Activated CD4-positive, alpha-beta T cell treated with anti-CD3 and anti-CD28 coated beads, Interleukin-2, amount 10 ng/mL, durations not matched to agents 24 days and 14 days (primary cell): Measurements from ENCODE around the gene NTSR2. TPM values are rescaled to one million over a fixed set of nuclear protein-coding genes. Genes with fewer than 3 reads are reported as not detected.
"Not testable (repeated sequence)": the region's sequence is repeated elsewhere in the genome, so short reads cannot be mapped to it uniquely, and the experiment has no call there.

ENCODE experiments used
- DNase-seq: peaks from one replicate; pipeline ENCODE4 v3.0.0; 2022
- H3K27ac Mint-ChIP-seq: one replicate; pipeline ENCODE4 v1.8.0; 2022; ENCODE audit warnings: mild to moderate bottlenecking, mixed read lengths
- H3K27me3 Mint-ChIP-seq: one replicate; pipeline ENCODE4 v1.8.0; 2022; ENCODE audit warnings: mixed read lengths
- H3K36me3 Mint-ChIP-seq: one replicate; pipeline ENCODE4 v1.8.0; 2022; ENCODE audit warnings: low read depth, mild to moderate bottlenecking, mixed read lengths
- H3K4me1 Mint-ChIP-seq: one replicate; pipeline ENCODE4 v1.8.0; 2021; ENCODE audit warnings: mixed read lengths
- H3K4me3 Mint-ChIP-seq: one replicate; pipeline ENCODE4 v1.8.0; 2022; ENCODE audit warnings: mild to moderate bottlenecking, moderate library complexity, mixed read lengths
- H3K9me3 Mint-ChIP-seq: one replicate; pipeline ENCODE4 v1.8.0; 2021; ENCODE audit warnings: mixed read lengths
- intact Hi-C: fragments of 100-400 bp; cut with micrococcal nuclease; formaldehyde crosslinking; loops from one replicate; pipeline ENCODE4 v1.15.1; 2023
- total RNA-seq: library from RNA; stranded (reverse); gene quantifications from 2 replicates; pipeline ENCODE4 v1.2.3, GENCODE V29; 2022

The NTSR2 gene
- total RNA-seq, 1 donor from 2014 or later, result not detected

- peaks cover 3% of the 10 kb centered on the region for H3K4me1 Mint-ChIP-seq
- DNase-seq, result no peak
- no peak overlapping the region for H3K4me3 Mint-ChIP-seq
- intact Hi-C loops, result no loop called here
- peaks cover 13% of the 10 kb centered on the region for H3K27me3 Mint-ChIP-seq
- H3K36me3 Mint-ChIP-seq, result peaks cover 2% of the 10 kb centered on the region
- H3K9me3 Mint-ChIP-seq, result no peaks in the 10 kb centered on the region
- no peak overlapping the region for H3K27ac Mint-ChIP-seq
Observed at GRCh38 chr2:11665028-11665427, 5.0 kb downstream of the NTSR2 start.

GRCh38 chr2:11663427-11663826, 6.6 kb downstream of the NTSR2 start:
- intact Hi-C loops, result no loop called here
- DNase-seq, result no peak

GRCh38 chr2:11662882-11663281, 7.1 kb downstream of the NTSR2 start:
- intact Hi-C loops, result no loop called here
- no peak overlapping the region for H3K4me3 Mint-ChIP-seq
- no peaks in the 10 kb centered on the region for H3K4me1 Mint-ChIP-seq
- no peak overlapping the region for H3K27ac Mint-ChIP-seq
- peaks cover 5% of the 10 kb centered on the region for H3K27me3 Mint-ChIP-seq
- peaks cover 2% of the 10 kb centered on the region for H3K36me3 Mint-ChIP-seq
- no peaks in the 10 kb centered on the region for H3K9me3 Mint-ChIP-seq
- DNase-seq, result no peak

More at GRCh38 chr2:11663427-11663826, 6.6 kb downstream of the NTSR2 start:
- Mint-ChIP-seq H3K27ac (no peak overlapping the region), H3K4me3 (no peak overlapping the region), H3K9me3 (no peaks in the 10 kb centered on the region), H3K27me3 (peaks cover 6% of the 10 kb centered on the region), H3K4me1 (peaks cover under 1% of the 10 kb centered on the region), H3K36me3 (peaks cover 2% of the 10 kb centered on the region)

- Mint-ChIP-seq H3K9me3 (no peaks in the 10 kb centered on the region), H3K4me3 (no peak overlapping the region), H3K27me3 (peaks cover 5% of the 10 kb centered on the region), H3K27ac (no peak overlapping the region), H3K4me1 (no peaks in the 10 kb centered on the region), H3K36me3 (peaks cover 2% of the 10 kb centered on the region)
- intact Hi-C loops, result no loop called here
- no peak for DNase-seq
Observed at GRCh38 chr2:11661891-11662435, 8.0 kb downstream of the NTSR2 start.

- DNase-seq, intact Hi-C loops, H3K9me3 Mint-ChIP-seq, H3K4me3 Mint-ChIP-seq, H3K4me1 Mint-ChIP-seq, H3K27ac Mint-ChIP-seq, H3K36me3 Mint-ChIP-seq, H3K27me3 Mint-ChIP-seq: not testable (repeated sequence)
Observed at GRCh38 chr2:11660396-11660795, 9.6 kb downstream of the NTSR2 start.

GRCh38 chr2:11659851-11660250, 10.1 kb downstream of the NTSR2 start:
- Mint-ChIP-seq H3K9me3 (no peaks in the 10 kb centered on the region), H3K4me1 (no peaks in the 10 kb centered on the region), H3K36me3 (peaks cover 2% of the 10 kb centered on the region), H3K27ac (no peak overlapping the region), H3K4me3 (no peak overlapping the region), H3K27me3 (peaks cover 4% of the 10 kb centered on the region)
- intact Hi-C loops, result no loop called here
- DNase-seq, result no peak

GRCh38 chr2:11659115-11659475, 10.9 kb downstream of the NTSR2 start:
- no peak for DNase-seq
- no peaks in the 10 kb centered on the region for H3K9me3 Mint-ChIP-seq
- no peaks in the 10 kb centered on the region for H3K4me1 Mint-ChIP-seq

GRCh38 chr2:11658208-11659114, 11.5 kb downstream of the NTSR2 start:
- peaks cover 2% of the 10 kb centered on the region for H3K36me3 Mint-ChIP-seq
- no peaks in the 10 kb centered on the region for H3K9me3 Mint-ChIP-seq
- no peaks in the 10 kb centered on the region for H3K4me1 Mint-ChIP-seq
- no peak for DNase-seq
- H3K4me3 Mint-ChIP-seq, result no peak overlapping the region
- H3K27ac Mint-ChIP-seq, result no peak overlapping the region
- intact Hi-C loops, result no loop called here
- H3K27me3 Mint-ChIP-seq, result peaks cover 2% of the 10 kb centered on the region

More at GRCh38 chr2:11659115-11659475, 10.9 kb downstream of the NTSR2 start:
- intact Hi-C loops, result no loop called here
- no peak overlapping the region for H3K27ac Mint-ChIP-seq
- H3K27me3 Mint-ChIP-seq, result peaks cover 2% of the 10 kb centered on the region
- no peak overlapping the region for H3K4me3 Mint-ChIP-seq
- peaks cover 2% of the 10 kb centered on the region for H3K36me3 Mint-ChIP-seq

- H3K4me3 Mint-ChIP-seq, result no peak overlapping the region
- H3K4me1 Mint-ChIP-seq, result no peaks in the 10 kb centered on the region
- intact Hi-C loops, result no loop called here
- peaks cover 2% of the 10 kb centered on the region for H3K36me3 Mint-ChIP-seq
- H3K9me3 Mint-ChIP-seq, result no peaks in the 10 kb centered on the region
- DNase-seq, result no peak
- no peak overlapping the region for H3K27ac Mint-ChIP-seq
- peaks cover 6% of the 10 kb centered on the region for H3K27me3 Mint-ChIP-seq
Observed at GRCh38 chr2:11657646-11658045, 12.3 kb downstream of the NTSR2 start.

- H3K36me3 Mint-ChIP-seq, result peaks cover 2% of the 10 kb centered on the region
- no peak overlapping the region for H3K4me3 Mint-ChIP-seq
- no peaks in the 10 kb centered on the region for H3K4me1 Mint-ChIP-seq
- no peak for DNase-seq
- H3K27me3 Mint-ChIP-seq, result peaks cover 6% of the 10 kb centered on the region
- no peaks in the 10 kb centered on the region for H3K9me3 Mint-ChIP-seq
- no peak overlapping the region for H3K27ac Mint-ChIP-seq
- intact Hi-C loops, result no loop called here
Observed at GRCh38 chr2:11657195-11657594, 12.8 kb downstream of the NTSR2 start.

- no peak for DNase-seq
Observed at GRCh38 chr2:11656671-11657101, 13.3 kb downstream of the NTSR2 start.

GRCh38 chr2:11656252-11656651, 13.7 kb downstream of the NTSR2 start:
- no peaks in the 10 kb centered on the region for H3K9me3 Mint-ChIP-seq
- no peak overlapping the region for H3K4me3 Mint-ChIP-seq
- H3K27me3 Mint-ChIP-seq, result peaks cover 5% of the 10 kb centered on the region
- H3K36me3 Mint-ChIP-seq, result no peaks in the 10 kb centered on the region
- H3K27ac Mint-ChIP-seq, result no peak overlapping the region
- no peak for DNase-seq
- H3K4me1 Mint-ChIP-seq, result no peaks in the 10 kb centered on the region
- intact Hi-C loops, result no loop called here

More at GRCh38 chr2:11656671-11657101, 13.3 kb downstream of the NTSR2 start:
- Mint-ChIP-seq H3K36me3 (no peaks in the 10 kb centered on the region), H3K4me3 (no peak overlapping the region), H3K27me3 (peaks cover 6% of the 10 kb centered on the region), H3K27ac (no peak overlapping the region), H3K9me3 (no peaks in the 10 kb centered on the region), H3K4me1 (no peaks in the 10 kb centered on the region)
- intact Hi-C loops, result no loop called here

GRCh38 chr2:11655495-11655894, 14.5 kb downstream of the NTSR2 start:
- intact Hi-C loops, result no loop called here
- no peaks in the 10 kb centered on the region for H3K4me1 Mint-ChIP-seq
- H3K9me3 Mint-ChIP-seq, result no peaks in the 10 kb centered on the region
- H3K36me3 Mint-ChIP-seq, result no peaks in the 10 kb centered on the region
- no peak overlapping the region for H3K4me3 Mint-ChIP-seq
- peaks cover 3% of the 10 kb centered on the region for H3K27me3 Mint-ChIP-seq
- DNase-seq, result no peak
- H3K27ac Mint-ChIP-seq, result no peak overlapping the region

- H3K9me3 Mint-ChIP-seq, result no peaks in the 10 kb centered on the region
- intact Hi-C loops, result no loop called here
- H3K36me3 Mint-ChIP-seq, result no peaks in the 10 kb centered on the region
- H3K4me1 Mint-ChIP-seq, result no peaks in the 10 kb centered on the region
- H3K27me3 Mint-ChIP-seq, result peaks cover 8% of the 10 kb centered on the region
- DNase-seq, result no peak
- H3K27ac Mint-ChIP-seq, result no peak overlapping the region
- H3K4me3 Mint-ChIP-seq, result no peak overlapping the region
Observed at GRCh38 chr2:11652553-11652952, 17.4 kb downstream of the NTSR2 start.
